NCI-H1105 treated with DMSO at 0.1 percent for 48 hours (cell line): ENCODE measurements around the gene FRG2.
"Not testable (repeated sequence)": the region's sequence is repeated elsewhere in the genome, so short reads cannot be mapped to it uniquely, and the experiment has no call there.

Experiments used
- DNase-seq: peaks from one replicate; lab custom pipeline; 2025; lab: John Stamatoyannopoulos, UW

The FRG2 gene

GRCh38 chr4:190016369-190017289, 10.4 kb downstream of the FRG2 start:
- no peak for DNase-seq

DNA sequence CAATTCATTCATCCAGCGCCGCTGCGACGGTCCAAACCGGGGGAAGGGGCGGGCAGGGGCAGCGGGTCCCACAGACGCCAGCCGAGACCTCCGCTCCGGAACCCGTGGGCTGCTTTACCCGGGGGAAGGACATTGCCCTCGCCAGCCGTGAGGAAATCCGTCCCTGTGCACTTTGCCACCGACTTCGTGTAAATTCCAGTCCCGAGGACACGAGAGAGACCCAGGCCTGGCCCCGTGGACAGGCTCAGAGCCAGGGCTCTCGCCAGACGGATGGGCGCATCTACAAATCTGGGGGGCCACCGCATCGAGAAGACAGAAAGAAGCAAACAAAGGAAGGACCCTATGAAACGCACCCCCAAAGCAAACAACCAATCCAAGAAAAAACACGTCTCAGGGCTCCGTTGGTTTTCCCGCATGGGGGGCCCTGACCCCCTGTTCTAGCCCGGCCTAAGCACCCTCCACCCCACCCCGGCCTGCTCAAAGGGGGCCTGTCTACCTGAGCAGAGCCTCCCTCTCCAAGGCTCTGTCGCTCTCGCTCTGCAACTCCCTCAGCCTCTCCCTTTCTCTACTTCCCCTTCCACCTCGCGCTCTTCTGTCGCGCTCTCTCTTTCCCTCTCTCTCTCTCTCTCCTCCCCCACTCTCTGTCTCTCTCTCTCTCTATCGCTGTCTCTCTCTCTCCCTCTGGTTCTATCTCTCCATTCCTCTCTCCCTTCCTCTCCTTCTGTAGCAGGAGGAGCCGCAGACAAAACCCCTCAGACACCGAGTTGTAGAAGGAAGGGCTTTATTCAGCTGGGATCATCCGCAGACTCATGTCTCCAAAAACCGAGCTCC, 11.3 kb downstream of the FRG2 start:
- no peak for DNase-seq

GRCh38 chr4:190014771-190015537, 12.1 kb downstream of the FRG2 start:
- no peak for DNase-seq

DNA sequence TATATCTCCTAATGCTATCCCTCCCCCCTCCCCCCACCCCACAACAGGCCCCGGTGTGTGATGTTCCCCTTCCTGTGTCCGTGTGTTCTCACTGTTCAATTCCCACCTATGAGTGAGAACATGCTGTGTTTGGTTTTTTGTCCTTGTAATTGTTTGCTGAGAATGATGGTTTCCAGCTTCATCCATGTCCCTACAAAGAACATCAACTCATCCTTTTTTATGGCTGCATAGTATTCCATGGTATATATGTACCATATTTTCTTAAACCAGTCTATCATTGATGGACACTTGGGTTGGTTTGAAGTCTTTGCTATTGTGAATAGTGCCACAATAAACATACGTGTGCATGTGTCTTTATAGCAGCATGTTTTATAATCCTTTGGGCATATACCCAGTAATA, 37.1 kb downstream of the FRG2 start:
- not testable (repeated sequence) for DNase-seq

GRCh38 chr4:189988877-189989431, 38.1 kb downstream of the FRG2 start:
- DNase-seq: no peak

DNA sequence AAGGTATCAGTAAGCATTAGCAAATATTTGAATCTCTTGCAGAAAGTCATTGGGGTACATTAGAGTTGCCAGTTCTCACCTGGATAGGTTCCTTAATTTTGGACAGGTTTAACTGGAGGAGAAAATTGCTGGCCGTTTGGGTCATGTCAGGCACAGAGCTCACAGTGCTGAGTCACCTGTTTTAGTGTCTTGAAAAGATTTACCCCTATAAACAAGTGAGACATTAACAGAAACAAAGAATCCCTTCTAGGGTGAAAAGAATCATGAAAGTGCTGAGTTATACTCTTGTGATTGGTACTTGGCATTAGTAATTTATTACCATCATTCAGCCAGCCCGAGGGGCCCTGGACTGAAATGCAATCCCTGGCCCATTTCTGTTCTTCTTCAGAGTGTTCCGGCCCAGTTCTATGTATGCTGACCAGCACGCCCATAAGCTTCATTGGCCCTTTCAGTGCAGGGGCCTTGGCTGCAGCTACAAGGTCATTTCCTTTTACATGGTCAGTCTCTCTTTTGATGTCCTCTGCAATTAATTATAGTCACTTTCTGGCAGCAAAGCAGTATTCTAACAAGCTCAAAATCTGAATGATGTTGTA, 41.3 kb downstream of the FRG2 start:
- DNase-seq: not testable (repeated sequence)

- not testable (repeated sequence) for DNase-seq
Observed at GRCh38 chr4:189984661-189985060, 42.4 kb downstream of the FRG2 start.

DNA sequence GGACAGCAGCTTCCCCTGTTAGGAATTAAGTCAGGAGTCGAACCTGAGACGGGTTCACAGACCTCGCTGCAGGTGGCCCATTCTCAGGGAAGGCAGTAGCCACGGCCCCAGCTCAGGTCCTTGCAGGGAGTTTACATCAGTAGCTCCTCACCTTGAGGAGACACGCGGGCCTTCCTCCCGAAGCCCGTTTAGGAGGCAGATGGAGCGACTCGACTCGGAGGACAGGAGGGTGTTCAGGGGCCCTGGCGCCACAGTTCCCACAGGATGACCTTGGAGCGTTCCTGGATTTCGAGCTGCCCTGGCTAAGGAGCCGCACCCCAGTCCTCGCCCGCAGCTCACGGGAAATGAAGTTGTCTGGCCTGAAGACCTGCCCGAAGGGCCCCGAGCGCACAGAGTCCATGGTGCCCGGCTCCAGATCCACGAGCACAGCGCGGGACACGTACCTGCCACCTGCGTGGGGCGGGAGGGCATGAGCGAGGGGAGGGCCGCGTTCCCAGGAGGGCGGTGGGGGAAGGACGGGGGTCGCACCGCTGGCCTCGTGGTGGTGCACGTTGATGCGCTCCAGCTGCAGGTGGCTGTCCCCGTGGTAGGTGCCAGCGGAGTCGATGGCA, 43.0 kb downstream of the FRG2 start:
- DNase-seq: not testable (repeated sequence)

DNA sequence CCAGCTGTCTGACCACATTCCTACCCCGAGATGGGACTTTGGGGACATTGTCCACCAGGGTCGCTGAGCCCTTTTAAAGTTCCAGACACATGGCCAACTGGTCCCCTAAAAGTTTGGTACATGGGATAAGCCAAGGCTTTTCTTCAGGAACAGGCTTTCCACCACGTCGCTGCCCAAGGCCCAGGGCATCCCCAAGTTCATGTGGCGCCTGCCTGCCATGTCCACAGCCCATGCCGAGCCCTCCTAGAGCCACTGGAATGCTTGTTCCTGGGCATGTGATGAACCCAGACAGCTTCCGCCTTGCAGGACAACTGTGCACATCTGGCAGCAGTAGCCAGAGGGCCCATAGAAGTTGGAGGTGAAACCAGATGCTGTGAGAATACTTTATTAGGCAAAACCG, 45.1 kb downstream of the FRG2 start:
- no peak for DNase-seq

GRCh38 chr4:189980292-189980691, 46.8 kb downstream of the FRG2 start:
- not testable (repeated sequence) for DNase-seq

DNA sequence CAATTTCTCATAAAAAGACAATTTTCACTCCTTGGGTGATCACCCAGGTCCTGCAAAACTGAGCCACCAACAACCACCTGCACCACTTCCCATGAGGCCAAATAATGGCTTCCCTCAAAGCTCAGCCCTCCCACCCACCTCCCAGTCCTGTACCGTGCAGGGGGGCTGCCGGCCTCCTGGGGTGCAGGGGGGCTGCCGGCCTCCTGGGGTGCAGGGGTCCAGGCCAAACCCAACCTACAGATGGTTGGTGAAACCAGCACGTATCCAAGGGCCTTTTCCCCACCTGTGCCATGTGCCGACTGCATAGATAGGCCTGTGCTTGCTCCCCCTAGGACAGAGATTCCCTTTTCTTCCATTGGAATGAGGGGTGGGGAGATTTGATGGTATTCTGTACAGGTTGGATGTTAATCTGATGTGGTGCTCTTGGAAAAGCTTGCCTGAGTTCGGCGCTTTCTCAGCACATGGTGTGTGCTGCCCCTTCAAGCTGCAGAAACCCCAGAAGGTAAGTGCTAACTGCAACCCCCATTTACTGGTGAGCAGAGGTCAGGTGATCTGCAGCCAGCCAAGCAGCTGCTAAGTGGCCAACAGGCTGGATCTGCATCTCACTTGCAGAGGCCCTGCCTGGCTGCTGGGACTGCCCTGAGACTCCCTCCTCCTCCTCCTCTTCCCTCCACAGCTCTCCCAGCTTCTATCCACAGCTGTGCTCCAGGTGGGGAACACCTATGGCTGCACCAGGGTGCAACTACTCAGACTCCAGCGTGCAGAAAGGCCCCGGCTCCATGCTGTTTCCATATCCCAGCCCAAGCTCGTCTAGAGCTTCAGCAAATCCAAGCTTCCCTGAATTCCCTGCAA, 47.6 kb downstream of the FRG2 start:
- DNase-seq: no peak
